Neural cell (in vitro differentiated cells): ENCODE measurements around the gene EPHA2. TPM values are rescaled to one million over a fixed set of nuclear protein-coding genes. Genes with fewer than 3 reads are reported as not detected.

ENCODE experiments used
- H2AFZ ChIP-seq: fragments of 200-600, 300-800 bp; sonication (generic), shearing (Covaris generic); 2 replicates; pipeline ENCODE4 v1.6.0; 2014; ENCODE audit warnings: low read depth, mild to moderate bottlenecking, antibody characterized with exemption, low read length, moderate library complexity
- H3F3A ChIP-seq: fragments of 200-600 bp; shearing (Covaris generic); 2 replicates; pipeline ENCODE4 v1.6.1; 2016; ENCODE audit warnings: mild to moderate bottlenecking, moderate library complexity, mixed read lengths, antibody characterized with exemption, low read length; ENCODE audit not compliant: insufficient read depth, poor library complexity, severe bottlenecking
- H3K27ac ChIP-seq: fragments of 200-600, 300-800 bp; sonication (generic), shearing (Covaris generic); 2 replicates; pipeline ENCODE4 v1.5.1; 2014; ENCODE audit warnings: mild to moderate bottlenecking, low read length, moderate library complexity
- H3K27me3 ChIP-seq: fragments of 300-800, 200-600 bp; sonication (generic), shearing (Covaris generic); 2 replicates; pipeline ENCODE4 v1.6.0; 2014; ENCODE audit warnings: mild to moderate bottlenecking, low read depth, low read length, moderate library complexity; ENCODE audit not compliant: insufficient read depth
- H3K36me3 ChIP-seq: fragments of 300-800, 200-600 bp; sonication (generic), shearing (Covaris generic); 2 replicates; pipeline ENCODE4 v1.5.1; 2014; ENCODE audit warnings: mild to moderate bottlenecking, antibody characterized with exemption, low read length, moderate library complexity; ENCODE audit not compliant: insufficient read depth
- H3K4me2 ChIP-seq: fragments of 300-800, 200-600 bp; sonication (generic), shearing (Covaris generic); 2 replicates; pipeline ENCODE4 v1.6.0; 2014; ENCODE audit warnings: mild to moderate bottlenecking, low read length
- H3K4me3 ChIP-seq: fragments of 300-800, 200-600 bp; sonication (generic), shearing (Covaris generic); 2 replicates; pipeline ENCODE4 v1.5.1; 2014; ENCODE audit warnings: mild to moderate bottlenecking, low read length, moderate library complexity
- H3K79me2 ChIP-seq: fragments of 200-600 bp; shearing (Covaris generic); replicated peaks from 2 replicates; pipeline ENCODE4 v1.6.0; 2014; ENCODE audit warnings: mild to moderate bottlenecking, low read length, moderate library complexity; ENCODE audit not compliant: insufficient read depth
- H3K9ac ChIP-seq: fragments of 300-800, 200-600 bp; sonication (generic), shearing (Covaris generic); 2 replicates; pipeline ENCODE4 v1.6.1; 2016; ENCODE audit warnings: mild to moderate bottlenecking, low read length, mixed read lengths
- H3K9me2 ChIP-seq: fragments of 200-600 bp; shearing (Covaris generic); 2 replicates; pipeline ENCODE4 v1.6.1; 2016; ENCODE audit warnings: mild to moderate bottlenecking, low read length, mixed read lengths; ENCODE audit not compliant: insufficient read depth
- H3K9me3 ChIP-seq: fragments of 200-600, 300-800 bp; sonication (generic), shearing (Covaris generic); 2 replicates; pipeline ENCODE4 v1.6.1; 2016; ENCODE audit warnings: mild to moderate bottlenecking, mixed run types, low read length, moderate library complexity, mixed read lengths
- H4K20me1 ChIP-seq: fragments of 200-600 bp; shearing (Covaris generic); 2 replicates; pipeline ENCODE4 v1.6.1; 2016; ENCODE audit warnings: mild to moderate bottlenecking, mixed run types; ENCODE audit not compliant: insufficient read depth
- EP300 ChIP-seq: fragments of 450-650 bp; conservative IDR thresholded peaks from 2 replicates; pipeline ENCODE4 v1.6.1; 2014; ENCODE audit warnings: antibody characterized with exemption, mild to moderate bottlenecking, moderate library complexity; ENCODE audit not compliant: poor library complexity, severe bottlenecking
- EZH2 ChIP-seq: fragments of 200-600, 300-800 bp; shearing (Covaris generic), sonication (generic); IDR thresholded peaks from 2 replicates; pipeline ENCODE4 v1.6.1; 2014; ENCODE audit warnings: antibody characterized with exemption, low read length, borderline replicate concordance, mild to moderate bottlenecking; ENCODE audit not compliant: insufficient read depth, poor library complexity, severe bottlenecking
- MXI1 ChIP-seq: fragments of 450-650 bp; conservative IDR thresholded peaks from 2 replicates; pipeline ENCODE4 v1.6.1; 2014; ENCODE audit warnings: antibody characterized with exemption, mild to moderate bottlenecking; ENCODE audit not compliant: poor library complexity, severe bottlenecking
- POLR2AphosphoS5 ChIP-seq: IDR thresholded peaks from 2 replicates; pipeline ENCODE4 v1.6.1; 2012
- RAD21 ChIP-seq: fragments of 450-650 bp; conservative IDR thresholded peaks from 2 replicates; pipeline ENCODE4 v1.6.1; 2014; ENCODE audit warnings: antibody characterized with exemption, mild to moderate bottlenecking, moderate library complexity
- SMC3 ChIP-seq: fragments of 450-650 bp; conservative IDR thresholded peaks from 2 replicates; pipeline ENCODE4 v1.6.1; 2014; ENCODE audit warnings: antibody characterized with exemption, mild to moderate bottlenecking, moderate library complexity; ENCODE audit not compliant: poor library complexity
- TAF1 ChIP-seq: IDR thresholded peaks from 2 replicates; pipeline ENCODE4 v1.6.1; 2012; ENCODE audit warnings: low read depth
- polyA plus RNA-seq: library from polyadenylated mRNA; depleted of rRNA; stranded (reverse); fragments of >200 nt; gene quantifications from 2 replicates; pipeline ENCODE4 v1.2.3, GENCODE V29; 2014
- TF ChIP-seq, protein P1 (sequence below): fragments of 450-650 bp; IDR thresholded peaks from 2 replicates; pipeline ENCODE4 v1.5.1; 2014; ENCODE audit warnings: antibody characterized with exemption, mild to moderate bottlenecking, moderate library complexity; ENCODE audit not compliant: poor library complexity, severe bottlenecking
- TF ChIP-seq, protein P2 (sequence below): IDR thresholded peaks from 2 replicates; pipeline ENCODE4 v1.6.1; 2012; ENCODE audit warnings: borderline replicate concordance

Gene EPHA2
- polyA plus RNA-seq, 1 donor from 2014 or later: 0.63 TPM

DNA sequence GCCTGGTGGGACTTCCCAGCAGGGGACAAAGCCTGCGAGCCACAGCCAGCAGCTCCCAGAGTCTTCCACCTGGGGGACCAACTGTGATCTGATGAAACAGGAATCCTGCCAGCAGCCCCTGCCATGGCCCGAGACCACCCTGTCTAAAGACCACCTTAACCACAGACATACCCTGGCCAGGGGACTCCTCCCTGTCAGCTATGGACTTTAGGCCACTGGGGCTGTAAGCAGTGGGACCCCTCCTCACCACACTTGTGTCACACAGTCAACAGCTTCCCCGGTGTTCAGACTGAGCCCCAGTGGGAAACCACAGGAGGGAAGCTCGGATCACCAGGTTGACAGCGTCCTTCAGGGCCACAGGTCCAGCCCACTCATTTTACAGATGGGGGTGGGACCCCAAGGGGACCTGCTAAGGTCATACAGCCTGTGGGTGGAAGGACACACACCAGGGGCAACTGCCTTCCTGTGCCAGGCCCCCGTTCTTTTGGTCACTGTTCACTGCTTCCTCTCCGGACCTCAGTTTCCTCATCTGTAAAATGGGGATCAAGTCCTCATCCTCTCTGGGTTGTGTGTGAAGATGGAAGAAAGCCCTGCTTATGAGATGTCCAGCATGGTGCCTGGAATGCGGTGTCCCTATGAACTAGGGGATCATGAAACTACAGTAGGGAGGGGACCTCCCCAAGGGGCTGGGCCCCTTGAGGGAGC is 11.4 kb downstream of the EPHA2 start:
- Histone ChIP-seq H3F3A (no peaks in the 10 kb centered on the region), H3K4me2 (no peak overlapping the region), H4K20me1 (no peaks in the 10 kb centered on the region), H3K9me3 (no peaks in the 10 kb centered on the region), H3K27ac (no peak overlapping the region), H2AFZ (no peak overlapping the region), H3K27me3 (no peaks in the 10 kb centered on the region), H3K4me3 (no peak overlapping the region), H3K9ac (no peak overlapping the region), H3K9me2 (no peaks in the 10 kb centered on the region), H3K79me2 (no peaks in the 10 kb centered on the region), H3K36me3 (no peaks in the 10 kb centered on the region)
- TF ChIP-seq, protein P1, sequence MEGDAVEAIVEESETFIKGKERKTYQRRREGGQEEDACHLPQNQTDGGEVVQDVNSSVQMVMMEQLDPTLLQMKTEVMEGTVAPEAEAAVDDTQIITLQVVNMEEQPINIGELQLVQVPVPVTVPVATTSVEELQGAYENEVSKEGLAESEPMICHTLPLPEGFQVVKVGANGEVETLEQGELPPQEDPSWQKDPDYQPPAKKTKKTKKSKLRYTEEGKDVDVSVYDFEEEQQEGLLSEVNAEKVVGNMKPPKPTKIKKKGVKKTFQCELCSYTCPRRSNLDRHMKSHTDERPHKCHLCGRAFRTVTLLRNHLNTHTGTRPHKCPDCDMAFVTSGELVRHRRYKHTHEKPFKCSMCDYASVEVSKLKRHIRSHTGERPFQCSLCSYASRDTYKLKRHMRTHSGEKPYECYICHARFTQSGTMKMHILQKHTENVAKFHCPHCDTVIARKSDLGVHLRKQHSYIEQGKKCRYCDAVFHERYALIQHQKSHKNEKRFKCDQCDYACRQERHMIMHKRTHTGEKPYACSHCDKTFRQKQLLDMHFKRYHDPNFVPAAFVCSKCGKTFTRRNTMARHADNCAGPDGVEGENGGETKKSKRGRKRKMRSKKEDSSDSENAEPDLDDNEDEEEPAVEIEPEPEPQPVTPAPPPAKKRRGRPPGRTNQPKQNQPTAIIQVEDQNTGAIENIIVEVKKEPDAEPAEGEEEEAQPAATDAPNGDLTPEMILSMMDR: no peak
- TF ChIP-seq SMC3 (no peak), POLR2AphosphoS5 (no peak), MXI1 (no peak), EP300 (no peak), RAD21 (no peak), TAF1 (no peak), EZH2 (no peak)
- TF ChIP-seq, protein P2, sequence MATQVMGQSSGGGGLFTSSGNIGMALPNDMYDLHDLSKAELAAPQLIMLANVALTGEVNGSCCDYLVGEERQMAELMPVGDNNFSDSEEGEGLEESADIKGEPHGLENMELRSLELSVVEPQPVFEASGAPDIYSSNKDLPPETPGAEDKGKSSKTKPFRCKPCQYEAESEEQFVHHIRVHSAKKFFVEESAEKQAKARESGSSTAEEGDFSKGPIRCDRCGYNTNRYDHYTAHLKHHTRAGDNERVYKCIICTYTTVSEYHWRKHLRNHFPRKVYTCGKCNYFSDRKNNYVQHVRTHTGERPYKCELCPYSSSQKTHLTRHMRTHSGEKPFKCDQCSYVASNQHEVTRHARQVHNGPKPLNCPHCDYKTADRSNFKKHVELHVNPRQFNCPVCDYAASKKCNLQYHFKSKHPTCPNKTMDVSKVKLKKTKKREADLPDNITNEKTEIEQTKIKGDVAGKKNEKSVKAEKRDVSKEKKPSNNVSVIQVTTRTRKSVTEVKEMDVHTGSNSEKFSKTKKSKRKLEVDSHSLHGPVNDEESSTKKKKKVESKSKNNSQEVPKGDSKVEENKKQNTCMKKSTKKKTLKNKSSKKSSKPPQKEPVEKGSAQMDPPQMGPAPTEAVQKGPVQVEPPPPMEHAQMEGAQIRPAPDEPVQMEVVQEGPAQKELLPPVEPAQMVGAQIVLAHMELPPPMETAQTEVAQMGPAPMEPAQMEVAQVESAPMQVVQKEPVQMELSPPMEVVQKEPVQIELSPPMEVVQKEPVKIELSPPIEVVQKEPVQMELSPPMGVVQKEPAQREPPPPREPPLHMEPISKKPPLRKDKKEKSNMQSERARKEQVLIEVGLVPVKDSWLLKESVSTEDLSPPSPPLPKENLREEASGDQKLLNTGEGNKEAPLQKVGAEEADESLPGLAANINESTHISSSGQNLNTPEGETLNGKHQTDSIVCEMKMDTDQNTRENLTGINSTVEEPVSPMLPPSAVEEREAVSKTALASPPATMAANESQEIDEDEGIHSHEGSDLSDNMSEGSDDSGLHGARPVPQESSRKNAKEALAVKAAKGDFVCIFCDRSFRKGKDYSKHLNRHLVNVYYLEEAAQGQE: no peak

DNA sequence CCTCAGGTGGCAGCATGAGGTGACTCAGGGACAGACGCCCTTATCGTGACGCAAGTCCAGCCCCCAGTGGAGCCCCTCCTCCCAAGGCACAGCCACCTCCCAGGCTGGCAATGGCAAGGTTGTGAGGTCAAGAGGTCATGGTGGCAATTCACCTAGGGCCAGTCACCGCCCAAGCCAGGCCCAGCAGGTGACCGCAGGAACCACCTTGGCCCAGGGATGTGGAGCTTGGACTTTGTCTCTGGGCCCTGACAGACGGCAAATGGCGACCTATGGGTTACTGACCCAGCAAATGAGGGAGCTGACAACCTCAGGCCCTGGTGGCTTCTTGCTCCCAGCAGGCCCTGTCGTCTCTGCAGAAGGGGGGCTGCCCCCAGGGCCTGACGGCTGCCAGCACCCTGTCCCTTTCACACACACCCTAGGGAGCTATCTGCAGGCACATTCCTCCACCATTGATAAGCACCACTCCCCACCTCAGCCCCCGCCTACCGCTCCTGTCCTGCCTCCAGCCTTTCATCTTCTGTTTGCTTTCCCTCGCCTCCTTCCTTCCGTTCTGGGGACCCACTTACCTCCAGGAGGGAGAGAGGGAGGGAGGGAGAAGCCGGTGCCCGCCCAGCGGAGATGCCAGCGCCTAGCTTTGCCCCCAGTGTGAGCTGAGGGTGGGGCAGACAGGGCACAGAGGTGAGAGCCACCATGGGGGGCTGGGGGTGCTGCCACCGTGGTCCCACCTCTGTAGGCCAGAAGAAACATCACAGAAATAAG is 12.1 kb downstream of the EPHA2 start:
- H3K9ac ChIP-seq: no peak overlapping the region
- H3K36me3 ChIP-seq: no peaks in the 10 kb centered on the region
- H3K9me2 ChIP-seq: no peaks in the 10 kb centered on the region
- no peaks in the 10 kb centered on the region for H3K27me3 ChIP-seq
- TF ChIP-seq, protein P1: no peak
- TF ChIP-seq EP300: no peak
- TF ChIP-seq TAF1: no peak
- no peak for TF ChIP-seq EZH2
- no peak for TF ChIP-seq POLR2AphosphoS5
- TF ChIP-seq SMC3: no peak
- TF ChIP-seq RAD21: no peak
- TF ChIP-seq, protein P2: no peak
- no peak for TF ChIP-seq MXI1
- no peak overlapping the region for H2AFZ ChIP-seq
- H3K27ac ChIP-seq: no peak overlapping the region
- no peaks in the 10 kb centered on the region for H3F3A ChIP-seq
- no peaks in the 10 kb centered on the region for H3K79me2 ChIP-seq
- no peak overlapping the region for H3K4me2 ChIP-seq
- no peak overlapping the region for H3K4me3 ChIP-seq
- no peaks in the 10 kb centered on the region for H4K20me1 ChIP-seq
- no peaks in the 10 kb centered on the region for H3K9me3 ChIP-seq
